ENCODE results near the gene SESN3.

GRCh38 chr11:95156133-95156721 is 74.8 kb downstream of the SESN3 start:
- TF ChIP-seq EZH2 (optimal IDR thresholded peaks at IDR 0.05; ENCODE audit: low read depth, low read length): no peak
- no peak for TF ChIP-seq CTCF (IDR thresholded peaks at IDR 0.05; ENCODE audit: low read length)

Measured in MM.1S (cell line).